HepG2 (cell line): ENCODE data around the gene SLC45A1. TPM values are rescaled to one million over a fixed set of nuclear protein-coding genes. Genes with fewer than 3 reads are reported as not detected.
A peak's percentile ranks its signal among the peaks of the same experiment; 100 is the strongest.

ENCODE experiments used
- DMAP1 ChIP-seq: IDR thresholded peaks from 2 replicates; pipeline ENCODE4 v1.6.1; 2016
- EP300 ChIP-seq, 3 experiments: sonication (generic) in 1 of 3; formaldehyde crosslinking in 1 of 3; IDR thresholded peaks; 2 replicates each; pipeline versions ENCODE4 v1.5.1 to v1.6.1; 2011 to 2020; ENCODE audit warnings: low read depth in 2 of 3, low read length in 2 of 3, borderline replicate concordance in 1 of 3, improper control_type of control experiment in 1 of 3, mild to moderate bottlenecking in 1 of 3, missing genetic modification reagents in 1 of 3, moderate library complexity in 1 of 3
- HDAC6 ChIP-seq: fragments of 200-600 bp; sonication (generic); IDR thresholded peaks from 2 replicates; pipeline ENCODE4 v1.7.0; 2017; ENCODE audit warnings: mild to moderate bottlenecking, antibody characterized with exemption, low read length, low read depth
- HMG20B ChIP-seq: conservative IDR thresholded peaks from 2 replicates; pipeline ENCODE4 v1.6.1; 2016; ENCODE audit warnings: missing genetic modification reagents, missing compliant biosample characterization
- HNRNPL ChIP-seq: fragments of 200-400 bp; formaldehyde crosslinking; IDR thresholded peaks from 2 replicates; pipeline ENCODE4 v1.6.1; 2017; ENCODE audit warnings: mild to moderate bottlenecking, low read depth, low read length
- KLF15 ChIP-seq: sonication (generic); formaldehyde crosslinking; IDR thresholded peaks from 2 replicates; pipeline ENCODE4 v1.8.1; 2023; ENCODE audit warnings: borderline replicate concordance, mild to moderate bottlenecking, inconsistent platforms, missing genetic modification reagents, mixed read lengths
- MAF1 ChIP-seq: sonication (generic); formaldehyde crosslinking; IDR thresholded peaks from 2 replicates; pipeline ENCODE4 v1.5.0; 2020; ENCODE audit warnings: missing genetic modification reagents, borderline replicate concordance
- PCBP1 ChIP-seq: fragments of 200-400 bp; formaldehyde crosslinking; IDR thresholded peaks from 2 replicates; pipeline ENCODE4 v1.6.1; 2017; ENCODE audit warnings: mild to moderate bottlenecking, low read depth, low read length, borderline replicate concordance
- RFX5 ChIP-seq: IDR thresholded peaks from 2 replicates; pipeline ENCODE4 v1.6.1; 2011; ENCODE audit warnings: low read depth, low read length, improper control_type of control experiment
- SALL1 ChIP-seq: sonication (generic); formaldehyde crosslinking; IDR thresholded peaks from 2 replicates; pipeline ENCODE4 v1.8.0; 2022; ENCODE audit warnings: mild to moderate bottlenecking, missing genetic modification reagents
- SMC3 ChIP-seq: IDR thresholded peaks from 2 replicates; pipeline ENCODE4 v1.6.1; 2011; ENCODE audit warnings: low read length, improper control_type of control experiment
- TEAD3 ChIP-seq: optimal IDR thresholded peaks from 2 replicates; pipeline ENCODE3; 2016; ENCODE audit warnings: borderline replicate concordance
- YEATS4 ChIP-seq: sonication (generic); formaldehyde crosslinking; IDR thresholded peaks from 2 replicates; pipeline ENCODE4 v1.4.0; 2020; ENCODE audit warnings: missing genetic modification reagents, borderline replicate concordance
- ZFP37 ChIP-seq: sonication (generic); formaldehyde crosslinking; IDR thresholded peaks from 2 replicates; pipeline ENCODE4 v1.4.0; 2020; ENCODE audit warnings: missing genetic modification reagents, borderline replicate concordance
- ZNF138 ChIP-seq: sonication (generic); formaldehyde crosslinking; IDR thresholded peaks from 2 replicates; pipeline ENCODE4 v1.5.0; 2020; ENCODE audit warnings: mild to moderate bottlenecking, low read depth, missing genetic modification reagents
- ZNF547 ChIP-seq: sonication (generic); formaldehyde crosslinking; IDR thresholded peaks from 2 replicates; pipeline ENCODE4 v1.5.1; 2020; ENCODE audit warnings: mild to moderate bottlenecking, missing genetic modification reagents
- polyA plus RNA-seq, 8 experiments: library from polyadenylated mRNA; depleted of rRNA in 3 of 8; stranded (reverse) in 7 of 8; unstranded in 1 of 8; fragments of >200 nt; fragmentation: Illumina TruSeq in 4 of 8; extraction: Trizol in 4 of 8; gene quantifications; 2 replicates each; pipeline versions ENCODE4 v1.2.1 to v1.2.3, GENCODE V29; 2011 to 2016; ENCODE audit warnings: low read depth in 4 of 8, missing spikeins in 1 of 8, mixed read lengths in 1 of 8; ENCODE audit not compliant: insufficient read depth in 1 of 8
- total RNA-seq, 5 experiments: library from RNA; depleted of rRNA; stranded (reverse); fragments of >200 nt; fragmentation: Illumina TruSeq; extraction: Trizol; gene quantifications; 2 replicates each; pipeline ENCODE4 v1.2.3, GENCODE V29; 2016; ENCODE audit warnings: low read depth in 1 of 5
- TF ChIP-seq, protein P1 (sequence below): sonication (generic); formaldehyde crosslinking; IDR thresholded peaks from 2 replicates; pipeline ENCODE4 v1.5.0; 2020; ENCODE audit warnings: mild to moderate bottlenecking, missing genetic modification reagents, moderate library complexity
- TF ChIP-seq, protein P2 (sequence below): IDR thresholded peaks from 2 replicates; pipeline ENCODE4 v1.6.1; 2016; ENCODE audit warnings: missing biosample characterization, missing genetic modification reagents, low read depth
- TF ChIP-seq, protein P3 (sequence below): sonication (generic); formaldehyde crosslinking; IDR thresholded peaks from 2 replicates; pipeline ENCODE4 v1.8.0; 2022; ENCODE audit warnings: mild to moderate bottlenecking, missing genetic modification reagents, borderline replicate concordance
- TF ChIP-seq, protein P4 (sequence below): sonication (generic); formaldehyde crosslinking; conservative IDR thresholded peaks from 2 replicates; pipeline ENCODE4 v1.8.1; 2023; ENCODE audit warnings: missing genetic modification reagents
- TF ChIP-seq, protein P5 (sequence below): IDR thresholded peaks from 2 replicates; pipeline ENCODE4 v1.6.1; 2018; ENCODE audit warnings: missing genetic modification reagents, mild to moderate bottlenecking, missing compliant biosample characterization
- TF ChIP-seq, protein P6 (sequence below): sonication (generic); formaldehyde crosslinking; IDR thresholded peaks from 2 replicates; pipeline ENCODE4 v1.5.1; 2020; ENCODE audit warnings: missing genetic modification reagents, mild to moderate bottlenecking, borderline replicate concordance

The SLC45A1 gene
- total and polyA plus RNA-seq, 2 of the 13 experiments (the other 11 are each of a cell fraction or from before 2014, with no cell fraction given), result not detected

DNA sequence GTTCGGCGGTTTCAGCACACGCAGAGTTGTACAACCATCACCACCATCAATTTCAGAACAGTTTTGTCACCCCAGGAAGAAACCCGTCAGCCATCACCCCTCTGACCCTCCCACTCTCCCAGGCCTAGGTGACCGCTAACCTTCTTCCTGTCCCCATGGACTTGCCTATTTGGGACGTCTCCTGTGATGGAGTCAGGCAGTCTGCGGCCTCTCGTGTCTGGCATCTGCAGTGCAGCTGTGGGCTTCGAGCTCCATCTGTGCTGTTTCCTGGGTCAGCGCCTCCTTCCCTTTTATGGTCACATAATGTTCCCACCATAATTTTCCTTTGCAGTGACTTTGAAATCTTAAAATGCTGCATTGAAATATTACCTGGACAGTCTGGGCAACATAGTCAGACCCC, 24.4 kb downstream of the SLC45A1 start (continued):
- TF ChIP-seq HMG20B, result no peak
- no peak for TF ChIP-seq ZNF138 (CRISPR knock-in tag)
- no peak for TF ChIP-seq YEATS4 (CRISPR knock-in tag)
- TF ChIP-seq PCBP1, result no peak
- TF ChIP-seq EP300 (IDR thresholded peaks at IDR 0.05; ENCODE audit: low read depth in 2 of 2, low read length in 2 of 2), result no peak
- TF ChIP-seq EP300 (CRISPR knock-in tag; IDR thresholded peaks at IDR 0.05; ENCODE audit: borderline replicate concordance), result no peak
- TF ChIP-seq ZNF547 (CRISPR knock-in tag), result no peak
- TF ChIP-seq, protein P1, sequence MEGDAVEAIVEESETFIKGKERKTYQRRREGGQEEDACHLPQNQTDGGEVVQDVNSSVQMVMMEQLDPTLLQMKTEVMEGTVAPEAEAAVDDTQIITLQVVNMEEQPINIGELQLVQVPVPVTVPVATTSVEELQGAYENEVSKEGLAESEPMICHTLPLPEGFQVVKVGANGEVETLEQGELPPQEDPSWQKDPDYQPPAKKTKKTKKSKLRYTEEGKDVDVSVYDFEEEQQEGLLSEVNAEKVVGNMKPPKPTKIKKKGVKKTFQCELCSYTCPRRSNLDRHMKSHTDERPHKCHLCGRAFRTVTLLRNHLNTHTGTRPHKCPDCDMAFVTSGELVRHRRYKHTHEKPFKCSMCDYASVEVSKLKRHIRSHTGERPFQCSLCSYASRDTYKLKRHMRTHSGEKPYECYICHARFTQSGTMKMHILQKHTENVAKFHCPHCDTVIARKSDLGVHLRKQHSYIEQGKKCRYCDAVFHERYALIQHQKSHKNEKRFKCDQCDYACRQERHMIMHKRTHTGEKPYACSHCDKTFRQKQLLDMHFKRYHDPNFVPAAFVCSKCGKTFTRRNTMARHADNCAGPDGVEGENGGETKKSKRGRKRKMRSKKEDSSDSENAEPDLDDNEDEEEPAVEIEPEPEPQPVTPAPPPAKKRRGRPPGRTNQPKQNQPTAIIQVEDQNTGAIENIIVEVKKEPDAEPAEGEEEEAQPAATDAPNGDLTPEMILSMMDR, result peak; percentile 74
- TF ChIP-seq, protein P2, sequence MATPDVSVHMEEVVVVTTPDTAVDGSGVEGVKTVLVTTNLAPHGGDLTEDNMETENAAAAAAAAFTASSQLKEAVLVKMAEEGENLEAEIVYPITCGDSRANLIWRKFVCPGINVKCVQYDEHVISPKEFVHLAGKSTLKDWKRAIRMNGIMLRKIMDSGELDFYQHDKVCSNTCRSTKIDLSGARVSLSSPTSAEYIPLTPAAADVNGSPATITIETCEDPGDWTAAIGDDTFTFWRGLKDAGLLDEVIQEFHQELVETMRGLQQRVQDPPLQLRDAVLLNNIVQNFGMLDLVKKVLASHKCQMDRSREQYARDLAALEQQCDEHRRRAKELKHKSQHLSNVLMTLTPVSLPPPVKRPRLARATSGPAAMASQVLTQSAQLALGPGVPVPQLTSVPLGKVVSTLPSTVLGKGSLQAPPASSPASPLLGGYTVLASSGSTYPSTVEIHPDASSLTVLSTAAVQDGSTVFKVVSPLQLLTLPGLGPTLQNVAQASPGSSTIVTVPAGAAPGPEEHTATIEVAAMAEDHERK, result no peak
- no peak for TF ChIP-seq KLF15 (CRISPR knock-in tag)
- TF ChIP-seq TEAD3, result peak; percentile 90
- TF ChIP-seq, protein P3, sequence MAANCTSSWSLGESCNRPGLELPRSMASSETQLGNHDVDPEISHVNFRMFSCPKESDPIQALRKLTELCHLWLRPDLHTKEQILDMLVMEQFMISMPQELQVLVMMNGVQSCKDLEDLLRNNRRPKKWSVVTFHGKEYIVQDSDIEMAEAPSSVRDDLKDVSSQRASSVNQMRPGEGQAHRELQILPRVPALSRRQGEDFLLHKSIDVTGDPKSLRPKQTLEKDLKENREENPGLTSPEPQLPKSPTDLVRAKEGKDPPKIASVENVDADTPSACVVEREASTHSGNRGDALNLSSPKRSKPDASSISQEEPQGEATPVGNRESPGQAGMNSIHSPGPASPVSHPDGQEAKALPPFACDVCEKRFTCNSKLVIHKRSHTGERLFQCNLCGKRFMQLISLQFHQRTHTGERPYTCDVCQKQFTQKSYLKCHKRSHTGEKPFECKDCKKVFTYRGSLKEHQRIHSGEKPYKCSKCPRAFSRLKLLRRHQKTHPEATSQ, result no peak
- no peak for TF ChIP-seq DMAP1
- TF ChIP-seq, protein P4, sequence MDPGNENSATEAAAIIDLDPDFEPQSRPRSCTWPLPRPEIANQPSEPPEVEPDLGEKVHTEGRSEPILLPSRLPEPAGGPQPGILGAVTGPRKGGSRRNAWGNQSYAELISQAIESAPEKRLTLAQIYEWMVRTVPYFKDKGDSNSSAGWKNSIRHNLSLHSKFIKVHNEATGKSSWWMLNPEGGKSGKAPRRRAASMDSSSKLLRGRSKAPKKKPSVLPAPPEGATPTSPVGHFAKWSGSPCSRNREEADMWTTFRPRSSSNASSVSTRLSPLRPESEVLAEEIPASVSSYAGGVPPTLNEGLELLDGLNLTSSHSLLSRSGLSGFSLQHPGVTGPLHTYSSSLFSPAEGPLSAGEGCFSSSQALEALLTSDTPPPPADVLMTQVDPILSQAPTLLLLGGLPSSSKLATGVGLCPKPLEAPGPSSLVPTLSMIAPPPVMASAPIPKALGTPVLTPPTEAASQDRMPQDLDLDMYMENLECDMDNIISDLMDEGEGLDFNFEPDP (CRISPR knock-in tag), result no peak
- peak; percentile 49 for TF ChIP-seq SMC3
- TF ChIP-seq MAF1, result no peak
- TF ChIP-seq SALL1 (CRISPR knock-in tag), result peak; percentile 16; the same call in 1 of the 2 replicates
- TF ChIP-seq HDAC6, result no peak
- TF ChIP-seq RFX5, result no peak
- TF ChIP-seq, protein P5, sequence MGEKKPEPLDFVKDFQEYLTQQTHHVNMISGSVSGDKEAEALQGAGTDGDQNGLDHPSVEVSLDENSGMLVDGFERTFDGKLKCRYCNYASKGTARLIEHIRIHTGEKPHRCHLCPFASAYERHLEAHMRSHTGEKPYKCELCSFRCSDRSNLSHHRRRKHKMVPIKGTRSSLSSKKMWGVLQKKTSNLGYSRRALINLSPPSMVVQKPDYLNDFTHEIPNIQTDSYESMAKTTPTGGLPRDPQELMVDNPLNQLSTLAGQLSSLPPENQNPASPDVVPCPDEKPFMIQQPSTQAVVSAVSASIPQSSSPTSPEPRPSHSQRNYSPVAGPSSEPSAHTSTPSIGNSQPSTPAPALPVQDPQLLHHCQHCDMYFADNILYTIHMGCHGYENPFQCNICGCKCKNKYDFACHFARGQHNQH (CRISPR knock-in tag), result no peak
- no peak for TF ChIP-seq HNRNPL
- no peak for TF ChIP-seq ZFP37
- TF ChIP-seq, protein P6, sequence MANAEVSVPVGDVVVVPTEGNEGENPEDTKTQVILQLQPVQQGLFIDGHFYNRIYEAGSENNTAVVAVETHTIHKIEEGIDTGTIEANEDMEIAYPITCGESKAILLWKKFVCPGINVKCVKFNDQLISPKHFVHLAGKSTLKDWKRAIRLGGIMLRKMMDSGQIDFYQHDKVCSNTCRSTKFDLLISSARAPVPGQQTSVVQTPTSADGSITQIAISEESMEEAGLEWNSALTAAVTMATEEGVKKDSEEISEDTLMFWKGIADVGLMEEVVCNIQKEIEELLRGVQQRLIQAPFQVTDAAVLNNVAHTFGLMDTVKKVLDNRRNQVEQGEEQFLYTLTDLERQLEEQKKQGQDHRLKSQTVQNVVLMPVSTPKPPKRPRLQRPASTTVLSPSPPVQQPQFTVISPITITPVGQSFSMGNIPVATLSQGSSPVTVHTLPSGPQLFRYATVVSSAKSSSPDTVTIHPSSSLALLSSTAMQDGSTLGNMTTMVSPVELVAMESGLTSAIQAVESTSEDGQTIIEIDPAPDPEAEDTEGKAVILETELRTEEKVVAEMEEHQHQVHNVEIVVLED (CRISPR knock-in tag), result no peak
